Gastroesophageal sphincter (tissue), 4 donors: ENCODE data around the gene ZNF367. TPM values are rescaled to one million over a fixed set of nuclear protein-coding genes. Genes with fewer than 3 reads are reported as not detected.

Source experiments
- ATAC-seq: fragments of 150-250 bp; one replicate; pipeline ENCODE4 v1.9.1; 2016; ENCODE audit warnings: mild to moderate bottlenecking, moderate library complexity
- H3K27ac ChIP-seq, 4 donors: fragments of 200-600 bp; sonication (generic) in 3 of 4; 1 replicate in 3 of 4; 2 replicates in 1 of 4; pipeline ENCODE4 v1.5.1; 2016 to 2019
- H3K27me3 ChIP-seq: fragments of 200-600 bp; sonication (generic); one replicate; pipeline ENCODE4 v1.5.1; 2019
- H3K36me3 ChIP-seq, 2 donors: fragments of 200-600 bp; sonication (generic); one replicate each; pipeline ENCODE4 v1.5.1; 2019; ENCODE audit warnings: control low read depth in 1 of 2
- H3K4me1 ChIP-seq, 3 donors: fragments of 200-600 bp; sonication (generic); 1 replicate in 2 of 3; 2 replicates in 1 of 3; pipeline ENCODE4 v1.5.1; 2016 to 2019; ENCODE audit warnings: control low read depth in 2 of 3
- H3K4me3 ChIP-seq, 2 donors: fragments of 200-600 bp; sonication (generic); one replicate each; pipeline ENCODE4 v1.5.1; 2019; ENCODE audit warnings: mild to moderate bottlenecking in 1 of 2, moderate library complexity in 1 of 2
- H3K9me3 ChIP-seq, 3 donors: fragments of 200-600 bp; sonication (generic); one replicate each; pipeline ENCODE4 v1.5.1; 2017 to 2019; ENCODE audit warnings: control low read depth in 2 of 3
- EP300 ChIP-seq: sonication (generic); formaldehyde crosslinking; IDR thresholded peaks from one replicate; pipeline ENCODE4 v1.6.1; 2017; ENCODE audit warnings: antibody characterized with exemption, mild to moderate bottlenecking
- POLR2A ChIP-seq, 2 donors: fragments of 450-650 bp; IDR thresholded peaks; one replicate each; pipeline ENCODE4 v1.6.1; 2017; ENCODE audit warnings: antibody characterized with exemption in 2 of 2, mild to moderate bottlenecking in 2 of 2, moderate library complexity in 1 of 2
- POLR2AphosphoS5 ChIP-seq: sonication (generic); formaldehyde crosslinking; IDR thresholded peaks from one replicate; pipeline ENCODE4 v1.6.1; 2017; ENCODE audit warnings: antibody characterized with exemption
- WGBS, 2 donors: methylation state at CpG; one replicate each; pipeline ENCODE4 v1.1.5; 2018; ENCODE audit warnings: low coverage in 1 of 2; 5-methylcytosine and 5-hydroxymethylcytosine counted together
- total RNA-seq, 4 donors: library from RNA; depleted of rRNA; stranded (reverse); fragments of >200 nt; gene quantifications; one replicate each; pipeline ENCODE4 v1.1.0, GENCODE V29; 2016
- TF ChIP-seq, protein P1 (sequence below), 4 experiments: fragments of 200-600 bp in 2 of 4; fragments of 450-650 bp in 2 of 4; sonication (generic) in 1 of 4; IDR thresholded peaks; one replicate each; pipeline ENCODE4 v1.5.1; 2017 to 2019; ENCODE audit warnings: antibody characterized with exemption in 4 of 4, mild to moderate bottlenecking in 2 of 4, moderate library complexity in 2 of 4

Gene ZNF367
- total RNA-seq, 4 donors from 2014 or later, result 1.4 to 3.7 (median 2.5) TPM

DNA sequence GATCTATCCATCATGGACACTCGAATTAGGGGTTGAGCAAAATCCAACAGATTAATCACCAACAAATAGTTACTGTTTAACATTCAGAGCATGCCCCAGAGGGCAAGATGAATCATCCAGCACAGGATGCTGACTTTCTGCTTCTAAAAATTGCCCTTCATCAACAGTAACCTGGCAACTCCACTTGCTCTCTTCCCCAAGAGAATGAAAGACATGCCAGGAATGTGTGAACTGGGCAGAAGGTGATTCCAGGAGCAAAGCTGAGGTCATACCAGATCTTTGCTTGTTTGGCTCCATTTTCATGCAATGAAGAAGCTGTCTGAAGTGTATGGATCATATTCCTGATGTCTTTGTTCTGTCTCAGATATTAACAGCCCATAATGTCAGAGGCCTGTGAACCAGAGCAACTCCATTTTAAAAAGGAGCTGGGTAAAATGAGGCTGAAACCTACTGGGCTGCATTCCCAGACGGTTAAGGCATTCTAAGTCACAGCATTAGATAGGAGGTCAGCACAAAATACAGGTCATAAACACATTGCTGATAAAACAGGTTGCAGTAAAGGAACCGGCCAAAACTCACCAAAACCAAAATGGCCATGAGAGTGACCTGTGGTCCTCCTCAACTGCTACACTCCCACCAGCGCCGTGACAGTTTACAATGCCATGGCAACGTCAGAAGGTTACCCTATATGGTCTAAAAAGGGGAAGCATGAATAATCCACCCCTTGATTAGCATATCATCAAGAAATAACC lies 2.5 kb upstream of the ZNF367 start:
- TF ChIP-seq EP300, result no peak
- TF ChIP-seq POLR2A (IDR thresholded peaks at IDR 0.05), result no peak
- TF ChIP-seq, protein P1, sequence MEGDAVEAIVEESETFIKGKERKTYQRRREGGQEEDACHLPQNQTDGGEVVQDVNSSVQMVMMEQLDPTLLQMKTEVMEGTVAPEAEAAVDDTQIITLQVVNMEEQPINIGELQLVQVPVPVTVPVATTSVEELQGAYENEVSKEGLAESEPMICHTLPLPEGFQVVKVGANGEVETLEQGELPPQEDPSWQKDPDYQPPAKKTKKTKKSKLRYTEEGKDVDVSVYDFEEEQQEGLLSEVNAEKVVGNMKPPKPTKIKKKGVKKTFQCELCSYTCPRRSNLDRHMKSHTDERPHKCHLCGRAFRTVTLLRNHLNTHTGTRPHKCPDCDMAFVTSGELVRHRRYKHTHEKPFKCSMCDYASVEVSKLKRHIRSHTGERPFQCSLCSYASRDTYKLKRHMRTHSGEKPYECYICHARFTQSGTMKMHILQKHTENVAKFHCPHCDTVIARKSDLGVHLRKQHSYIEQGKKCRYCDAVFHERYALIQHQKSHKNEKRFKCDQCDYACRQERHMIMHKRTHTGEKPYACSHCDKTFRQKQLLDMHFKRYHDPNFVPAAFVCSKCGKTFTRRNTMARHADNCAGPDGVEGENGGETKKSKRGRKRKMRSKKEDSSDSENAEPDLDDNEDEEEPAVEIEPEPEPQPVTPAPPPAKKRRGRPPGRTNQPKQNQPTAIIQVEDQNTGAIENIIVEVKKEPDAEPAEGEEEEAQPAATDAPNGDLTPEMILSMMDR (IDR thresholded peaks at IDR 0.05), result no peak
- peak; percentile 92 for TF ChIP-seq POLR2AphosphoS5
- H3K27me3 ChIP-seq, result no peaks in the 10 kb centered on the region
- H3K27ac ChIP-seq, result peak overlapping the region; percentile 89 to 100 (median 98)
- no peaks in the 10 kb centered on the region for H3K9me3 ChIP-seq
- no peaks in the 10 kb centered on the region for H3K36me3 ChIP-seq
- no peak for ATAC-seq
- no peak overlapping the region for H3K4me3 ChIP-seq
- peaks cover 2 to 37% (median 25%) of the 10 kb centered on the region in 3 donors for H3K4me1 ChIP-seq
- 31% methylated on average over 4 to 6 of the region's 6 CpGs for WGBS, 2 donors

DNA sequence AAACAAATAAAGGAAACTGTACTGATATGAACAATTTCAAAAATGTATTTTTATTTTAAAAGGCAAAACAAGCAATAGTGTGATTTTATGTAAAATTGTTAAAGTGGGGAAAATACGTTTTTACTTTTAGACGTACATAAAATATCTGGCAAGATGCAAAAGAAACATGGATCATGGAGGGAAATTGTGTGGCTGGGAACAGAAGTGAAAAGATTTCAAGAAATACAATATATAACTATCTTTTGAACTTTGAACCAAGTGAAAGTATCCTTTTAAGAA lies 1.5 kb upstream of the ZNF367 start:
- Histone ChIP-seq H3K27me3 (no peaks in the 10 kb centered on the region), H3K27ac (peak overlapping the region; percentile 89 to 100 (median 98)), H3K9me3 (no peaks in the 10 kb centered on the region), H3K4me3 (peak overlapping the region in 1 of 2 donors; percentile 87), H3K36me3 (no peaks in the 10 kb centered on the region), H3K4me1 (peaks cover 2 to 37% (median 25%) of the 10 kb centered on the region in 3 donors)
- TF ChIP-seq, protein P1 (IDR thresholded peaks at IDR 0.05), result no peak
- no peak for TF ChIP-seq POLR2AphosphoS5
- no peak for TF ChIP-seq EP300
- ATAC-seq, result no peak
- 0 to 13% methylated on average over 2 of the region's 2 CpGs for WGBS, 2 donors

- TF ChIP-seq POLR2AphosphoS5 (peak; percentile 3), EP300 (no peak), POLR2A (IDR thresholded peaks at IDR 0.05) (peak; percentile 76 to 80)
- TF ChIP-seq, protein P1 (IDR thresholded peaks at IDR 0.05), result peak in 1 of 4 experiments; percentile 27
- ATAC-seq, result peak; percentile 63
- WGBS, 2 donors, result 0 to 4% methylated on average over 1 to 5 of the region's 58 CpGs
- Histone ChIP-seq H3K4me3 (peak overlapping the region; percentile 71 to 87), H3K27ac (peak overlapping the region; percentile 89 to 100 (median 98)), H3K4me1 (peaks cover 2 to 37% (median 25%) of the 10 kb centered on the region in 3 donors), H3K9me3 (no peaks in the 10 kb centered on the region), H3K36me3 (no peaks in the 10 kb centered on the region), H3K27me3 (no peaks in the 10 kb centered on the region)
These were observed 935 bp upstream of the ZNF367 start for GRCh38 chr9:96418920-96419690.

GRCh38 chr9:96417661-96418082 lies 498 bp downstream of the ZNF367 start:
- Histone ChIP-seq H3K4me3 (peak overlapping the region; percentile 62 to 87), H3K27me3 (no peaks in the 10 kb centered on the region), H3K36me3 (no peaks in the 10 kb centered on the region), H3K27ac (peak overlapping the region; percentile 76 to 100 (median 98)), H3K4me1 (peaks cover 2 to 37% (median 25%) of the 10 kb centered on the region in 3 donors), H3K9me3 (no peaks in the 10 kb centered on the region)
- TF ChIP-seq, protein P1 (IDR thresholded peaks at IDR 0.05), result no peak
- TF ChIP-seq POLR2AphosphoS5 (no peak), POLR2A (IDR thresholded peaks at IDR 0.05) (no peak), EP300 (no peak)
- no peak for ATAC-seq
- WGBS, 2 donors, result no CpG with 5 or more reads among the region's 62 CpGs
